GM12892 (cell line): ENCODE results near the gene PORCN.

Experiments
- POLR2A ChIP-seq: IDR thresholded peaks from 2 replicates; pipeline ENCODE4 v1.6.1; 2011; ENCODE audit warnings: low read depth, low read length, control low read depth
- POLR2AphosphoS5 ChIP-seq: IDR thresholded peaks from 2 replicates; pipeline ENCODE4 v1.6.1; 2011; ENCODE audit warnings: low read depth, low read length, control low read depth
- TAF1 ChIP-seq: IDR thresholded peaks from 2 replicates; pipeline ENCODE4 v1.6.1; 2011; ENCODE audit warnings: low read depth, mild to moderate bottlenecking, control low read depth, low read length, borderline replicate concordance

DNA sequence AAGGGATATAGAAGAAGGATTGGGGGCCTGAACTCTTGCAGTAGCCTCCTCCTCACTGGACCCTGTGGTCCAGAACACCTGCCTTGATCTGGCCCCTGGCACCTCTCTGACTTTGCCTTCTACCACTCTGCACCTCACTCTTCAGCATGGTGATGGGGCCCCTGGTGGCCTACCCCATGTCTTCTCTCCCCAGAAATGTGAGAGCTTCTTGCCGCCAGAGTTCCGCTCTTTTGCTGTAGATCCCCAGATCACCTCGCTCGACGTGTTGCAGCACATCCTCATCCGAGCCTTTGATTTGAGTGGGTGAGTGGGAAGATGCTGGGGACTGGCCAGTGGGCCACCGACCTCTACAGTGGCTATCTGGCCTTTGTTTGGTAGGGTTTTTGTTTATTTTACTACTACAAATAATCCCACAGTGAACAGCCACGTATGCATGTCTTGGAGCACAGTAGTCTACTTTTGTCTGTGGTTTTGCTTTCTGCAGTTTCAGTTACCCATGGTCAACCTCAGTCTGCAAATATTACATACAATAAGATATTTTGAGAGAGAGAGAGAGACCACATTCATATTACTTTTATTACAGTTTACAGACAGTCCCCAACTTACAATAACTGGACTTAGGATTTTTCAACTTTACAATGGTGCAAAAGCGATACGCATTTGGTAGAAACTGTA lies 32.5 kb downstream of the PORCN start:
- no peak for TF ChIP-seq POLR2AphosphoS5
- no peak for TF ChIP-seq POLR2A
- TF ChIP-seq TAF1 = no peak
